Activated naive CD8-positive, alpha-beta T cell treated with anti-CD3 and anti-CD28 coated beads, Interleukin-2, amount 10 ng/mL, durations not matched to agents 7 days and 5 days (primary cell): Measurements from ENCODE around the gene DUT. TPM values are rescaled to one million over a fixed set of nuclear protein-coding genes. Genes with fewer than 3 reads are reported as not detected.

Source experiments
- ATAC-seq: fragments of 150-1000 bp; cut with Tn5 transposase; one replicate; pipeline ENCODE4 v1.10.0; 2021; ENCODE audit warnings: low read depth, moderate library complexity
- POLR2A ChIA-PET: fragments of 350-600 bp; sonication (Branson Sonifier 250); formaldehyde crosslinking; loops from one replicate; lab custom pipeline; 2021; ENCODE audit warnings: antibody characterized with exemption; lab: Charles Lee
- DNase-seq: peaks from one replicate; pipeline ENCODE4 v3.0.0; 2021
- H3K27ac Mint-ChIP-seq: one replicate; pipeline ENCODE4 v1.8.0; 2022; ENCODE audit warnings: mild to moderate bottlenecking, mixed read lengths
- H3K27me3 Mint-ChIP-seq: one replicate; pipeline ENCODE4 v1.8.0; 2022; ENCODE audit warnings: mild to moderate bottlenecking, moderate library complexity, mixed read lengths
- H3K36me3 Mint-ChIP-seq: one replicate; pipeline ENCODE4 v1.8.0; 2021; ENCODE audit warnings: mild to moderate bottlenecking, mixed read lengths
- H3K4me1 Mint-ChIP-seq: one replicate; pipeline ENCODE4 v1.8.0; 2021; ENCODE audit warnings: mixed read lengths
- H3K4me3 Mint-ChIP-seq: one replicate; pipeline ENCODE4 v1.8.0; 2022; ENCODE audit warnings: mild to moderate bottlenecking, moderate library complexity, mixed read lengths
- H3K9me3 Mint-ChIP-seq: one replicate; pipeline ENCODE4 v1.8.0; 2021; ENCODE audit warnings: mixed read lengths
- total RNA-seq, 2 experiments: library from RNA; stranded (reverse); gene quantifications; one replicate each; pipeline ENCODE4 v1.2.3, GENCODE V29; 2021

The DUT gene
- total RNA-seq, 2 experiments from 2014 or later, result 255 to 262 TPM

DNA sequence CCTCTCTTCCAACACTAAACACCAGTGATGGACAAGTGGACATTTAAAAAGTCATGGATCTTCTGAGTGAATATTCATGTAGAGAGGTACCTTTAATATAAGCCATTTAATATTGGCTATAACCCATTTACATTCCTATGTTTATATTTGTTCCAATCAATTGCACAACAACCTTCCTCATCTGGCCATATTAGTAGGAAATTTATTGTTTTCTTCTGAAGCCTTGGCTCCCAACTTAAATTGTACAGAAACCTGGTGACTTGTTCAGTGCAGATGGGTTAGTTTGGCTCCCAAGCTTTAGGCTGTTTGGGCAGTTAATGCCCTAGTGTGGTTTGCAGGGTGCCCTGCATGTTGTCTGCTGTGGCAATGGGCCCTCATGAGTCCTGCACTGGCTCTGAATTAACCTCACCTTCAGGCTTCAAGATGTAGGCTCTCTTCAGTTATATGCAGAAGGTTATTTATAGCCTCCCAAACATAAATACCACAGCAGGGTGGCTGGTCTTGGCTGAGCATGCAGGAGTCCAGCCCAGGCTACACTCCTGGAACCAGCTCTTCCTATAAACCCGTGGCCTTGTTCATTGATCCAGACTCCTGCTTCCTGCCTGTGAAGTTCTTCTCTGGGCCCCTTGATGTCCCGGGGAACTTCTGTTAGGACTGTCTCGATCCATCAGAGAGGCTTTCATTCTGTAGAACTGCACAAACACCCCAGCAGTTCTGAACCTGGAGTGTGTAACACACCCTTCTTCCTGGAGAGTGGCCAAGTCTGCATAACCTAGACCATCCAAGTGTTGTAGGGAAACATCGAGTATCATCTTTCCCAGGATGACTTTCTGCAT lies 57.0 kb downstream of the DUT start:
- Mint-ChIP-seq H3K4me1 (no peaks in the 10 kb centered on the region), H3K27me3 (peaks cover 9% of the 10 kb centered on the region), H3K36me3 (no peaks in the 10 kb centered on the region), H3K27ac (no peak overlapping the region), H3K9me3 (no peaks in the 10 kb centered on the region), H3K4me3 (no peak overlapping the region)
- DNase-seq, result no peak
- ATAC-seq, result no peak
- POLR2A ChIA-PET, result no interaction called here

DNA sequence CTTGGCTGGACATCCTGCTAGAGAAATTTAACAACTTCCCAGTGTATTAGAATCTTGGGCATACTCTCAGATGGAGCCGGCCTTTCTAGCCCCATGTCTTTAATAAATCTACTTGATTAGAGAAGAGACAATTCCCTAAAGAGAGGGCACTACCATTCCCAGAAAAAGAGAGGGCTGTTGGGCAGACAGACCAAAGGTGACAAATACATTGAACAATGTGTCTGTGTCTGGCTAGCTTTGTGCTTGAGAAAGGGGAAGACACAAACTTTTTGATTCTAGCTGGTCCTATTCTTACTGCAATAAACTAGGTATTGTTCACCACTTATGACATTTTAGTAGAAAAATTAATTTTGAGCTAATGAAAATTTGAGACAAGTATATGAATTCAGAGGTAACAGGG lies 57.7 kb downstream of the DUT start:
- no peak overlapping the region for H3K27ac Mint-ChIP-seq
- POLR2A ChIA-PET, result no interaction called here
- DNase-seq, result no peak

DNA sequence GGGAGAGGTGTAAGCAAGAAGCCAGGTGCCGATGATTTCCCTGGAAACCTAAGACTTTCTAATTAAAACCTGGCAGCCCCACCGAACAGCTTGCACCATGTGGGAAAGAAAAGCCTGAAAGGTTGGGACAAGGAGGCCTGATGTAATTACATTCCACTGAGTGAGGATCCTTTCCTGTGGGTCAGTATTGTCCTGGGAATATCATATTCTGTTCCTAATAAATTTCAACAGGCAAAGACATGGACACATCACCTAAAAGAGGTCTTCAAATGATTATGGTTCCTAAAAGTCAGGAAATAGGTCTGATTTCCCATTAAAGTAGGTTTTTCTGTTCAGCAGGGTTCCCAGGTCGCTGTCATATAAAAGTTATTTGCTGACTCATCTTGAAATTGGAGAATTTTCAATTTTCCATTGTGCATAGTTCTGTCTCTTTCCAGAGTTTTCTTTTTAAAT lies 58.5 kb downstream of the DUT start:
- no peak for ATAC-seq
- H3K27ac Mint-ChIP-seq, result no peak overlapping the region
- H3K4me1 Mint-ChIP-seq, result no peaks in the 10 kb centered on the region
- H3K9me3 Mint-ChIP-seq, result no peaks in the 10 kb centered on the region
- POLR2A ChIA-PET, result no interaction called here
- no peak overlapping the region for H3K4me3 Mint-ChIP-seq
- no peaks in the 10 kb centered on the region for H3K36me3 Mint-ChIP-seq
- peaks cover 6% of the 10 kb centered on the region for H3K27me3 Mint-ChIP-seq
- DNase-seq, result no peak

More for the DNA sequence above, 57.7 kb downstream of the DUT start:
- ATAC-seq, result no peak
- Mint-ChIP-seq H3K4me1 (no peaks in the 10 kb centered on the region), H3K27me3 (peaks cover 6% of the 10 kb centered on the region), H3K4me3 (no peak overlapping the region), H3K9me3 (no peaks in the 10 kb centered on the region), H3K36me3 (no peaks in the 10 kb centered on the region)

DNA sequence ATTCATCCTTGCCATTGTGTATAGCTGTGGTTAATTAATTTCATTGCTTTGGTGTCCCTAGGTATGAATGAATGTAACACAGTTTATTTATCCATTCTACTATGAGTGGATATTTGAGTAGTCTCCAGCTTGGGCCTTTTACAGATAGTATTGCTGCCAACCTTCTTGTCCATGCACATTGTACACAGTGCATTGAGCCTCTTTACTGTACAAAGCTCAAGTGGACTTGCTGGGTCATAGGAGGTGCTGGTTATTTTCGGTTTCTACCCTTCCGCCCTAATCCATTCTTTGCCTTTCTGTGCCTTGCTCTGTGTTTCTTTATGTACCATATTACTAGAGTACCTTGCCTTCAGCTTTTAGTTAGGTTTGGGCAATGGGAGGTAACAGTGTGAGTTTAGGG lies 60.7 kb downstream of the DUT start:
- peaks cover 5% of the 10 kb centered on the region for H3K27me3 Mint-ChIP-seq

DNA sequence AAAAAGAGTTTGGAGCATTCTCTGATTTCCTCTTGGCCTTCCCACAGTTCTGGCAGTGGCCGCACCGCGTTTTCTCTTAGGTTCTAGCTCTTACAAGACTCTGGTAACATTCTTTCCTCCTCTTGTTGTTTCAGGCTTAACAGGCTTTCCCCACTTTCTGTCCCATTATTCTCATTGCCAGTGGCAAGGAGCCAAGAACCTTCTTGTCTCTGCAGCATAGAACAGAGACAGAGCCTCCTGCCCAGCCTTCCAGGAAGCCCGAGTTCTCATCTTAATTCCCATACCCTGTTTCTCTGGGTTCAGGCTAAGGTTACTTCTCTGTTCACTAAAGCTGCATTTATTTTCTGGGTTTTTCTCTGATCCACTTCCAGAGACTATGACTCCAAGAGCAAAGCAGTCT lies 61.1 kb downstream of the DUT start:
- H3K36me3 Mint-ChIP-seq, result no peaks in the 10 kb centered on the region
- POLR2A ChIA-PET, result no interaction called here
- no peaks in the 10 kb centered on the region for H3K9me3 Mint-ChIP-seq
- H3K4me3 Mint-ChIP-seq, result no peak overlapping the region
- DNase-seq, result no peak
- H3K27me3 Mint-ChIP-seq, result peaks cover 5% of the 10 kb centered on the region
- no peak for ATAC-seq
- no peaks in the 10 kb centered on the region for H3K4me1 Mint-ChIP-seq
- no peak overlapping the region for H3K27ac Mint-ChIP-seq

More for the DNA sequence above, 60.7 kb downstream of the DUT start:
- POLR2A ChIA-PET, result no interaction called here
- Mint-ChIP-seq H3K27ac (no peak overlapping the region), H3K9me3 (no peaks in the 10 kb centered on the region), H3K4me1 (no peaks in the 10 kb centered on the region), H3K36me3 (no peaks in the 10 kb centered on the region), H3K4me3 (no peak overlapping the region)
- ATAC-seq (no peak), DNase-seq (no peak)

Other genes with a start within 250 kb of the DUT start
- not detected for gene SLC24A5, start 210.4 kb upstream of the DUT start, total RNA-seq
- 10 to 100 TPM; 34.5 to 36.5 TPM for gene MYEF2, start 153.1 kb upstream of the DUT start, total RNA-seq
- not detected for gene CTXN2, start 139.8 kb upstream of the DUT start, total RNA-seq
- not detected for gene SLC12A1, start 125.1 kb upstream of the DUT start, total RNA-seq